GM23338 (cell line): ENCODE results near the gene ADIPOR2. TPM values are rescaled to one million over a fixed set of nuclear protein-coding genes. Genes with fewer than 3 reads are reported as not detected.

Experiments
- ATAC-seq: fragments of 200-7000 bp; cut with Tn5 transposase; 3 replicates; pipeline ENCODE4 v1.9.1; 2020
- DNase-seq: peaks from one replicate; pipeline ENCODE4 v3.0.0-alpha.2; 2015; ENCODE audit warnings: low spot score
- H2AFZ ChIP-seq: fragments of 200-600 bp; sonication (generic); 2 replicates; pipeline ENCODE4 v1.8.0; 2016; ENCODE audit warnings: antibody characterized with exemption, mild to moderate bottlenecking, moderate library complexity
- H3F3A ChIP-seq: fragments of 200-600 bp; sonication (generic); replicated peaks from 2 replicates; pipeline ENCODE4 v1.8.0; 2017; ENCODE audit warnings: antibody characterized with exemption, mixed run types, low read depth
- H3K27ac ChIP-seq: fragments of 200-600 bp; sonication (generic); 2 replicates; pipeline ENCODE4 v1.6.1; 2016; ENCODE audit warnings: low read depth
- H3K27me3 ChIP-seq: fragments of 200-600 bp; sonication (generic); 2 replicates; pipeline ENCODE4 v1.8.0; 2016; ENCODE audit warnings: mild to moderate bottlenecking, mixed run types, moderate library complexity; ENCODE audit not compliant: insufficient read depth
- H3K36me3 ChIP-seq: fragments of 200-600 bp; sonication (generic); 2 replicates; pipeline ENCODE4 v1.8.0; 2016; ENCODE audit warnings: mild to moderate bottlenecking; ENCODE audit not compliant: insufficient read depth
- H3K4me1 ChIP-seq: fragments of 200-600 bp; sonication (generic); 2 replicates; pipeline ENCODE4 v1.8.0; 2016; ENCODE audit warnings: mild to moderate bottlenecking, moderate library complexity; ENCODE audit not compliant: insufficient read depth
- H3K4me2 ChIP-seq: fragments of 200-600 bp; sonication (generic); 2 replicates; pipeline ENCODE4 v1.7.1; 2017; ENCODE audit warnings: mixed run types
- H3K4me3 ChIP-seq: fragments of 200-600 bp; sonication (generic); 2 replicates; pipeline ENCODE4 v1.6.1; 2016; ENCODE audit warnings: mixed run types
- H3K79me2 ChIP-seq: fragments of 200-600 bp; sonication (generic); replicated peaks from 2 replicates; pipeline ENCODE4 v1.8.0; 2017; ENCODE audit warnings: mild to moderate bottlenecking; ENCODE audit not compliant: insufficient read depth
- H3K9me2 ChIP-seq: fragments of 200-600 bp; sonication (generic); 2 replicates; pipeline ENCODE4 v1.8.0; 2017; ENCODE audit not compliant: insufficient read depth
- H4K20me1 ChIP-seq: fragments of 200-600 bp; sonication (generic); replicated peaks from 2 replicates; pipeline ENCODE4 v1.8.0; 2017; ENCODE audit warnings: mild to moderate bottlenecking; ENCODE audit not compliant: insufficient read depth
- H3K27ac Mint-ChIP-seq: 2 replicates; pipeline ENCODE4 v1.8.0; 2020; ENCODE audit warnings: inconsistent platforms, mild to moderate bottlenecking, moderate library complexity, mixed read lengths
- H3K27me3 Mint-ChIP-seq: 3 replicates; pipeline ENCODE4 v1.8.0; 2022; ENCODE audit warnings: low read depth, mild to moderate bottlenecking, moderate library complexity, mixed read lengths, inconsistent platforms; ENCODE audit not compliant: insufficient read depth, poor library complexity
- H3K36me3 Mint-ChIP-seq: 3 replicates; pipeline ENCODE4 v1.8.0; 2021; ENCODE audit warnings: low read depth, mild to moderate bottlenecking, inconsistent platforms, moderate library complexity, mixed read lengths
- H3K4me1 Mint-ChIP-seq: 3 replicates; pipeline ENCODE4 v1.8.0; 2020; ENCODE audit warnings: mild to moderate bottlenecking, inconsistent platforms, mixed read lengths
- H3K4me3 Mint-ChIP-seq: 3 replicates; pipeline ENCODE4 v1.8.0; 2021; ENCODE audit warnings: moderate library complexity, mild to moderate bottlenecking, inconsistent platforms, mixed read lengths
- H3K9me3 Mint-ChIP-seq: 3 replicates; pipeline ENCODE4 v1.8.0; 2020; ENCODE audit warnings: moderate library complexity, mild to moderate bottlenecking, inconsistent platforms, mixed read lengths
- CREB1 ChIP-seq: fragments of 250-450 bp; sonication (Bioruptor Pico); IDR thresholded peaks from 2 replicates; pipeline ENCODE4 v1.5.0; 2020; ENCODE audit warnings: low read depth, mild to moderate bottlenecking, moderate library complexity
- ETS1 ChIP-seq: IDR thresholded peaks from 2 replicates; pipeline ENCODE4 v1.6.1; 2016; ENCODE audit warnings: antibody characterized with exemption
- EZH2 ChIP-seq: fragments of 200-600 bp; sonication (generic); IDR thresholded peaks from one replicate; pipeline ENCODE4 v1.8.0; 2017; ENCODE audit warnings: antibody characterized with exemption, mild to moderate bottlenecking, low read depth; ENCODE audit not compliant: unreplicated experiment
- EZH2phosphoT487 ChIP-seq: fragments of 200-600 bp; sonication (generic); IDR thresholded peaks from one replicate; pipeline ENCODE4 v1.8.1; 2018; ENCODE audit warnings: antibody characterized with exemption; ENCODE audit not compliant: unreplicated experiment
- JUNB ChIP-seq: IDR thresholded peaks from one replicate; pipeline ENCODE4 v1.6.1; 2016; ENCODE audit warnings: antibody characterized with exemption; ENCODE audit not compliant: unreplicated experiment
- NANOG ChIP-seq: IDR thresholded peaks from 2 replicates; pipeline ENCODE4 v1.6.1; 2016; ENCODE audit warnings: antibody characterized with exemption, borderline replicate concordance
- POLR2AphosphoS5 ChIP-seq: IDR thresholded peaks from 2 replicates; pipeline ENCODE4 v1.6.1; 2016; ENCODE audit warnings: antibody characterized with exemption, low read depth
- REST ChIP-seq: IDR thresholded peaks from one replicate; pipeline ENCODE4 v1.6.1; 2018; ENCODE audit warnings: antibody characterized with exemption; ENCODE audit not compliant: unreplicated experiment
- ZNF114 ChIP-seq: fragments of 250-450 bp; sonication (Bioruptor Pico); IDR thresholded peaks from 2 replicates; pipeline ENCODE4 v1.5.0; 2020; ENCODE audit warnings: mild to moderate bottlenecking, moderate library complexity
- ZNF331 ChIP-seq: fragments of 250-450 bp; sonication (Bioruptor Pico); IDR thresholded peaks from 2 replicates; pipeline ENCODE4 v1.5.0; 2020; ENCODE audit warnings: low read depth, mild to moderate bottlenecking, moderate library complexity
- polyA plus RNA-seq: library from polyadenylated mRNA; unstranded; fragments of >200 nt; fragmentation: Nextera tagmentation; extraction: Ambion mirVana; gene quantifications from 2 replicates; pipeline ENCODE4 v1.2.1, GENCODE V29; 2016
- total RNA-seq: library from RNA; depleted of rRNA; stranded (reverse); fragments of >200 nt; shearing (Covaris generic); gene quantifications from 2 replicates; pipeline ENCODE4 v1.2.3, GENCODE V29; 2014
- TF ChIP-seq, protein P1 (sequence below): fragments of 250-450 bp; sonication (Bioruptor Pico); IDR thresholded peaks from 2 replicates; pipeline ENCODE4 v1.5.0; 2020; ENCODE audit warnings: mild to moderate bottlenecking, moderate library complexity

The ADIPOR2 gene
- total and polyA plus RNA-seq, 2 experiments from 2014 or later = 11.7 to 36.2 TPM

GRCh38 chr12:1692226-1692625 lies 1.4 kb downstream of the ADIPOR2 start (continued):
- TF ChIP-seq ETS1 (no peak), ZNF331 (no peak), POLR2AphosphoS5 (no peak), ZNF114 (CRISPR knock-in tag) (no peak), EZH2 (no peak), JUNB (no peak)

- ATAC-seq (no peak), DNase-seq (no peak)
- H4K20me1 ChIP-seq = peaks cover 32% of the 10 kb centered on the region
- peaks cover 67% of the 10 kb centered on the region for H3K79me2 ChIP-seq
- H3F3A ChIP-seq = no peaks in the 10 kb centered on the region
- H3K4me3 ChIP-seq = peak overlapping the region; percentile 96; the same call in 1 of the 2 replicates
- Mint-ChIP-seq H3K36me3 (peaks cover 10% of the 10 kb centered on the region), H3K27me3 (peaks cover 11% of the 10 kb centered on the region), H3K4me1 (peaks cover 26% of the 10 kb centered on the region), H3K9me3 (no peaks in the 10 kb centered on the region), H3K4me3 (peak overlapping the region; percentile 28; the same call in 2 of the 3 replicates), H3K27ac (no peak overlapping the region)
- H3K27ac ChIP-seq = no peak overlapping the region
- H2AFZ ChIP-seq = no peak overlapping the region
- peaks cover 9% of the 10 kb centered on the region for H3K4me1 ChIP-seq
- no peaks in the 10 kb centered on the region for H3K27me3 ChIP-seq
- peak overlapping the region; percentile 85 for H3K4me2 ChIP-seq
- TF ChIP-seq POLR2AphosphoS5 (no peak), NANOG (no peak), ZNF114 (CRISPR knock-in tag) (no peak), ZNF331 (no peak), REST (no peak), CREB1 (CRISPR knock-in tag) (no peak), EZH2phosphoT487 (no peak)
- TF ChIP-seq, protein P1, sequence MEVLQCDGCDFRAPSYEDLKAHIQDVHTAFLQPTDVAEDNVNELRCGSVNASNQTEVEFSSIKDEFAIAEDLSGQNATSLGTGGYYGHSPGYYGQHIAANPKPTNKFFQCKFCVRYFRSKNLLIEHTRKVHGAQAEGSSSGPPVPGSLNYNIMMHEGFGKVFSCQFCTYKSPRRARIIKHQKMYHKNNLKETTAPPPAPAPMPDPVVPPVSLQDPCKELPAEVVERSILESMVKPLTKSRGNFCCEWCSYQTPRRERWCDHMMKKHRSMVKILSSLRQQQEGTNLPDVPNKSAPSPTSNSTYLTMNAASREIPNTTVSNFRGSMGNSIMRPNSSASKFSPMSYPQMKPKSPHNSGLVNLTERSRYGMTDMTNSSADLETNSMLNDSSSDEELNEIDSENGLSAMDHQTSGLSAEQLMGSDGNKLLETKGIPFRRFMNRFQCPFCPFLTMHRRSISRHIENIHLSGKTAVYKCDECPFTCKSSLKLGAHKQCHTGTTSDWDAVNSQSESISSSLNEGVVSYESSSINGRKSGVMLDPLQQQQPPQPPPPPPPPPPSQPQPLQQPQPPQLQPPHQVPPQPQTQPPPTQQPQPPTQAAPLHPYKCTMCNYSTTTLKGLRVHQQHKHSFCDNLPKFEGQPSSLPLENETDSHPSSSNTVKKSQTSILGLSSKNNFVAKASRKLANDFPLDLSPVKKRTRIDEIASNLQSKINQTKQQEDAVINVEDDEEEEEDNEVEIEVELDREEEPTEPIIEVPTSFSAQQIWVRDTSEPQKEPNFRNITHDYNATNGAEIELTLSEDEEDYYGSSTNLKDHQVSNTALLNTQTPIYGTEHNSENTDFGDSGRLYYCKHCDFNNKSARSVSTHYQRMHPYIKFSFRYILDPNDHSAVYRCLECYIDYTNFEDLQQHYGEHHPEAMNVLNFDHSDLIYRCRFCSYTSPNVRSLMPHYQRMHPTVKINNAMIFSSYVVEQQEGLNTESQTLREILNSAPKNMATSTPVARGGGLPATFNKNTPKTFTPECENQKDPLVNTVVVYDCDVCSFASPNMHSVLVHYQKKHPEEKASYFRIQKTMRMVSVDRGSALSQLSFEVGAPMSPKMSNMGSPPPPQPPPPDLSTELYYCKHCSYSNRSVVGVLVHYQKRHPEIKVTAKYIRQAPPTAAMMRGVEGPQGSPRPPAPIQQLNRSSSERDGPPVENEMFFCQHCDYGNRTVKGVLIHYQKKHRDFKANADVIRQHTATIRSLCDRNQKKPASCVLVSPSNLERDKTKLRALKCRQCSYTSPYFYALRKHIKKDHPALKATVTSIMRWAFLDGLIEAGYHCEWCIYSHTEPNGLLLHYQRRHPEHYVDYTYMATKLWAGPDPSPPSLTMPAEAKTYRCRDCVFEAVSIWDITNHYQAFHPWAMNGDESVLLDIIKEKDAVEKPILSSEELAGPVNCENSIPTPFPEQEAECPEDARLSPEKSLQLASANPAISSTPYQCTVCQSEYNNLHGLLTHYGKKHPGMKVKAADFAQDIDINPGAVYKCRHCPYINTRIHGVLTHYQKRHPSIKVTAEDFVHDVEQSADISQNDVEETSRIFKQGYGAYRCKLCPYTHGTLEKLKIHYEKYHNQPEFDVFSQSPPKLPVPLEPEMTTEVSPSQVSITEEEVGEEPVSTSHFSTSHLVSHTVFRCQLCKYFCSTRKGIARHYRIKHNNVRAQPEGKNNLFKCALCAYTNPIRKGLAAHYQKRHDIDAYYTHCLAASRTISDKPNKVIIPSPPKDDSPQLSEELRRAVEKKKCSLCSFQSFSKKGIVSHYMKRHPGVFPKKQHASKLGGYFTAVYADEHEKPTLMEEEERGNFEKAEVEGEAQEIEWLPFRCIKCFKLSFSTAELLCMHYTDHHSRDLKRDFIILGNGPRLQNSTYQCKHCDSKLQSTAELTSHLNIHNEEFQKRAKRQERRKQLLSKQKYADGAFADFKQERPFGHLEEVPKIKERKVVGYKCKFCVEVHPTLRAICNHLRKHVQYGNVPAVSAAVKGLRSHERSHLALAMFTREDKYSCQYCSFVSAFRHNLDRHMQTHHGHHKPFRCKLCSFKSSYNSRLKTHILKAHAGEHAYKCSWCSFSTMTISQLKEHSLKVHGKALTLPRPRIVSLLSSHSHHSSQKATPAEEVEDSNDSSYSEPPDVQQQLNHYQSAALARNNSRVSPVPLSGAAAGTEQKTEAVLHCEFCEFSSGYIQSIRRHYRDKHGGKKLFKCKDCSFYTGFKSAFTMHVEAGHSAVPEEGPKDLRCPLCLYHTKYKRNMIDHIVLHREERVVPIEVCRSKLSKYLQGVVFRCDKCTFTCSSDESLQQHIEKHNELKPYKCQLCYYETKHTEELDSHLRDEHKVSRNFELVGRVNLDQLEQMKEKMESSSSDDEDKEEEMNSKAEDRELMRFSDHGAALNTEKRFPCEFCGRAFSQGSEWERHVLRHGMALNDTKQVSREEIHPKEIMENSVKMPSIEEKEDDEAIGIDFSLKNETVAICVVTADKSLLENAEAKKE (CRISPR knock-in tag) = no peak
- H3K9me2 ChIP-seq = no peaks in the 10 kb centered on the region
- H3K36me3 ChIP-seq = no peaks in the 10 kb centered on the region
Measured at GRCh38 chr12:1692895-1693610, 2.2 kb downstream of the ADIPOR2 start.
